GM23248 (cell line): ENCODE measurements around the gene RASGEF1C.

Experiments
- EZH2 ChIP-seq: fragments of 200-600 bp; sonication (generic); IDR thresholded peaks from 2 replicates; pipeline ENCODE4 v1.6.1; 2018; ENCODE audit warnings: antibody characterized with exemption, mild to moderate bottlenecking; ENCODE audit not compliant: insufficient read depth, poor library complexity, severe bottlenecking
- EZH2phosphoT487 ChIP-seq: fragments of 200-600 bp; sonication (generic); IDR thresholded peaks from 2 replicates; pipeline ENCODE4 v1.6.1; 2018; ENCODE audit warnings: antibody characterized with exemption, moderate library complexity, mild to moderate bottlenecking, low read depth; ENCODE audit not compliant: insufficient read depth

DNA sequence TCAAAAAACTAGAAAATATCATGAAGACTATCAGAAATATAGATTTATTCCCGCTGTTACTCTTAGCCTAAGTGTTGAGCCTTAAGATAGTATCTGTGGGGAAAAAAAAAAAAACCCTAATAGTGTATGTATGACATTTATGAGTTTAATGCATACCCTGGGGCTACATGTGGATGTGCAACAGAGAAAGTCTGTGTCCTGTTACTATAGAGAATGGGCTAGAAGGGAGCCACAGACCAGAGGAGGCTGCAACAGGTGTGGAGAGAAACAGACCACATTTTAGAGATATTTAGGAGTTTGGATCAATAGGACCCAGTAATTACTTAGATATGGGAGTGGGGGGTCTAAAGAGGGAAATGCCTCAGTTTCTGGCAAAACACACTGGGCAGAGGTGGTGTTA is 152.9 kb downstream of the RASGEF1C start:
- no peak for TF ChIP-seq EZH2
- no peak for TF ChIP-seq EZH2phosphoT487
